Stimulated activated CD4-positive, alpha-beta T cell treated with anti-CD3 and anti-CD28 coated beads, Interleukin-4, amount 100 ng/mL, for 4 hours (primary cell): Measurements from ENCODE around the gene STOX2.

Experiments
- DNase-seq, 2 experiments: peaks; one replicate each; pipeline ENCODE4 v3.0.0-alpha.2; 2020

The STOX2 gene, protein sequence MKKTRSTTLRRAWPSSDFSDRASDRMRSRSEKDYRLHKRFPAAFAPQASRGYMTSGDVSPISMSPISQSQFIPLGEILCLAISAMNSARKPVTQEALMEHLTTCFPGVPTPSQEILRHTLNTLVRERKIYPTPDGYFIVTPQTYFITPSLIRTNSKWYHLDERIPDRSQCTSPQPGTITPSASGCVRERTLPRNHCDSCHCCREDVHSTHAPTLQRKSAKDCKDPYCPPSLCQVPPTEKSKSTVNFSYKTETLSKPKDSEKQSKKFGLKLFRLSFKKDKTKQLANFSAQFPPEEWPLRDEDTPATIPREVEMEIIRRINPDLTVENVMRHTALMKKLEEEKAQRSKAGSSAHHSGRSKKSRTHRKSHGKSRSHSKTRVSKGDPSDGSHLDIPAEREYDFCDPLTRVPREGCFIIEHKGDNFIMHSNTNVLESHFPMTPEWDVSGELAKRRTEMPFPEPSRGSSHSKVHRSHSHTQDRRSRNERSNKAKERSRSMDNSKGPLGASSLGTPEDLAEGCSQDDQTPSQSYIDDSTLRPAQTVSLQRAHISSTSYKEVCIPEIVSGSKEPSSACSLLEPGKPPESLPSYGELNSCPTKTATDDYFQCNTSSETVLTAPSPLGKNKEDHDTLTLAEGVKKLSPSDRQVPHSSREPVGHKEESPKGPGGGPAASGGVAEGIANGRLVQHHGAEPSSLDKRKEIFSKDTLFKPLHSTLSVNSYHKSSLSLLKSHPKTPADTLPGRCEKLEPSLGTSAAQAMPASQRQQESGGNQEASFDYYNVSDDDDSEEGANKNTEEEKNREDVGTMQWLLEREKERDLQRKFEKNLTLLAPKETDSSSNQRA (N-terminal part only)

DNA sequence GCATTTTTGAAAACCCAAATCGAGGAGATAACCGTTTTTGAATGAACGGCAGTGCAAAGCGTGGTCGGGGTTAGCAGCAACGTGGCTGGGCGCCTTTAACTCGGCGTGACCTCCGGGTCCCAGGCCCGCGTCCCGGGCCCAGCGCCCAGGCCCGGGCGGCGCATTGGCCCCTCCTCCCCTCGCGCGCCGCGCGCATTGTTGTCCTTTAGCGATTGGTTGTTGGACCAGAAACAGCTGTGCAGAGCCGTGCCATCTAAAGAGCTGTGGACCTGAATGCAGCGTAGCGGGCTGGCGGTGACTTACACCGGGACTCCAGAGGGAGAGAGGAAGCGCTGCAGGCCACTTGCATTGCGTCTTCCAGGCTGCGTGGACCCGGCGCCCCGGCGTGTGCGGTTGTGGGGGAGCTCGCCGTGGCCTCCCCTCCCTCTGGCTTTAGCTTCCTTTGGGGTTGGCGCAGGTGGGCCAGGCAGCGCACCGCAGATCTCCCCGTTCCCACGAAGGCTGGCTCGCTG lies at the start of gene STOX2:
TSS of gene STOX2 (plus strand) at position 227 of the 512 bp plus-strand sequence. CDS start 1,484 bp downstream, outside the sequence.
- no peak for DNase-seq

DNA sequence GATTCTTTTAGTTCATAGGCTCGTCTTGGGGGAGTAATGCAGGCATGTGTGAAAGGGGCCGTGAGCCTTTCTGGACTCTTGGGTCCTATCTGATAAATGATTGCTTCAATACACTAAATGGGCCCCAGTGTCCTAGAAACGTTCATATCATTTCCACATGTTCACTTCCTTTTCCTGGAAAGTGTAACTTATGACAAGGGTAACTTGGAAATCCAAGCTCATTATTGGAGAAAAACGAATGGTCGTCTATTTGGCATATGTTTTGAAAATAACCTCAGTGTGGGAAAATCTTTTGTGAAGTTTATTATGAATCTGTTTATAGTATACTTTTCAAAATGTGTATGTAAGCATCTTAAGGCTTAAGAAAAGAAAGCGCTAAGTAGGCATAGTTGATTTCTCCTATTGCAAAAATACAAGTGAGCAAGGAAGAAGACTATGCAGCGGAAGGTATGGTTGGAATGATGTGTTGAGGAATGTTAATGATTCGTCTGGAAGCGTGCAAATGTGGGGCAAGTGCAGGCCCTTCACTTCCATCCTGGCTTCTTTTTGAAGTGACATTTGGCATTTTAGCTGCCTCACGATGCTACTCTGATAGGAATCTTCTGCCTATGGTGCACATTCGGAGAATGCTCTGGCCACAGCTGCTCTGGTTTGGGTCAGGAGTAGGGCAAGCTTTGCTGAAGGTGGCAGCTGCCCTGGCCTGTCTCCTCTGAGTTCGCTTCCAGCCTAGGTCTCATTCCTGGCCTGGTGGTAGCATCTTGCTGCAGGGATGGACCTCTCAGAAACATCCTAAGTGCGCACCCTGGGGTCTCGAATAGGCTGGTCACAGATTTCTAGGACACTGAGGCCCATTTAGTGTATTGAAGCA lies 49.5 kb upstream of the STOX2 start:
- no peak for DNase-seq

DNA sequence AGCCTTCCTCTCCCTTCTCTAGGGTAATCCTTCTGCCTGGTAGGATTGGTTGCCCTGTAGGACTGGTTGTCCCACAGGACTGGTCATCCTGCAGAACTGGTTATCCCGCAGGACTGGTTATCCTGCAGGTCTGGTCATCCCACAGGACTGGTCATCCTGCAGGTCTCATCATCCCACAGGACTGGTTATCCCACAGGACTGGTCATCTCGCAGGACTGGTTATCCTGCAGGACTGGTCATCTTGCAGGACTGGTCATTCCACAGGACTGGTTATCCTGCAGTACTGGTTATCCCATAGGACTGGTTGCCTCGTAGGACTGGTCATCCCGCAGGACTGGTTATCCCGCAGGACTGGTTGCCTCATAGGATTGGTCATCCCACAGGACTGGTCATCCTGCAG lies 48.1 kb upstream of the STOX2 start:
- no peak for DNase-seq

DNA sequence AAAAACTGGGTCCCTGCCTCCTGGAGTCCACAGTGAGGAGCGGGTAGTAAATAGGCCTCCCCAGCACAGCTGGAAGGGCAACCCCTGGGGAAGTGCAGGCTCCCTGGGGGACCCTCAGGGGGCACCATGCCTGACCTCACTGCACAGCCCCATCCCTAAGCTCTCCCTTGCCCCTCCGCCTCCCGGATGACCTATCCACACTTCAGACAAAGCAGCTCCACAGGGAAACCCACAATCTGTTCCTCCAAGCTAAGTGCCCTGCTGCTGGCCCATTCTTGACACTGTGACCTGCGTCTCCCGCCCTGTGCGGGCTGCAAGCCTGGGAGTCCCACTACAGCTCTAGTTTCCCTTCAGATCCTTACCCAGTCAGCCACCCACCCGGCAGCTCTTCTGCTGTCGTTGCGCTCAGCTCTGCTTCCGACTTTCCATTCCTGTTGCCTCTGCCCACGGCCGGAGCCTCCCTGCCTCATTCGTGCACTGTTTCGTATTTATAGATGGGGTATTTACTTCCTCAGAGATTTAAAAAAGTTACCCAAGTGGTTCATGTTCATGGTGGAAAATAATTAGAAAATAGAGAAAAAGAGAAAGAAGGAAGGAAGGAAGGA lies 47.0 kb upstream of the STOX2 start:
- DNase-seq, result no peak

DNA sequence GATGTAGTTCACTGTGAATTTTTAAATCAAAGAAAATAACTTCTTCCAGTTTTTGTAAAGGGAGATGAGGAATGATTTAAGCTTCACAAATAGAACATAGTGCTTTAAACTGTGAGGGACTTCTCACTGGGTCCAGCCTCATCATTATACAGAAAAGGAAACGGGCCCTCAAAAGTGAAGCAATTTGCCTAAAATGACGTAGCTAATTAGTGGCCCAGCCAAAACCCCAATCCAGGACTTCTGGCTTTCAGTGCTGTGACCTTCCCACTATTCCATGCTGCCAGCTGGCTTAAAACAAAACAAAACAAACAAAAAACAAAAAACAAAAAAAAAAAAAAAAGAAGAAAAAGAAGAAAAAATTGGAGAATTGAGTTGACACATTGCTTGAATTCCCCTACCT lies 45.0 kb upstream of the STOX2 start:
- no peak for DNase-seq

DNA sequence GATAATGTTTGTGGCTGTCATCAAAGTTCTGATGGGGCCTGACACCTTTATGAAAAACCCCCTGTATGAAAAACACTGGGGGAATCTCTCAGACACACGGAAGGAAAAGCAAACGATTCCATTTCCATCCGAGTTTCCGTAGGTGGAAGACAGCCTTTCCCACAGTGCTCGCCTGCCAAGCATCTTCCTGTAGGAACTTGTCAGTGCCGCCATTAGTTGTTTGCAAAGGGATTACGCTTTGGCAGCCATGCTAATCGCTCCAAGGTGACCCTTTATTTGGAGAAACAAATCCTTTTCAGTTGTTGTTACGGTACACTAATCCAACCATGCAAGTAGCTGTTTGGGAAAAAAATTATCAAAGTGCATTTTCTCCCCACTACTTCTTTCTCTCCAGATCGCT lies 44.4 kb upstream of the STOX2 start:
- DNase-seq, result no peak

DNA sequence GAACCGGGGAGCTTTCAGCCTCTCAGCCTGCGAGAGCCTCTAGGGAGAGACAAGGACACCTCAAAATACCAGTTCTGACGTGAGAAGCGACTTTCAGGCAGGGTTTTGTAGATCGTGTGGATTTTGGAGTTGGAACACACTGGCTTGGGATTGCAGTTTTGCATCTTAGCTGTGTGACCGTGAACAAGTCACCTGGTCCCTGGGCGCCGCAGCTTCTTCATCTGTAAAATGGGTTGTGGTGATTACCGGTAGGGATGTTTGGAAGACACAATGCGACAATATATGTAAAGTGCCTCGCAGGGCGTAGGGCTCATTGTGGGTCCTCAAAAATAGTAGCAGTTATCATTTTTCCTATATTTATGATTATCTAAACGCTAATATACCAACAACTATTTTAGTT lies 43.7 kb upstream of the STOX2 start:
- no peak for DNase-seq

DNA sequence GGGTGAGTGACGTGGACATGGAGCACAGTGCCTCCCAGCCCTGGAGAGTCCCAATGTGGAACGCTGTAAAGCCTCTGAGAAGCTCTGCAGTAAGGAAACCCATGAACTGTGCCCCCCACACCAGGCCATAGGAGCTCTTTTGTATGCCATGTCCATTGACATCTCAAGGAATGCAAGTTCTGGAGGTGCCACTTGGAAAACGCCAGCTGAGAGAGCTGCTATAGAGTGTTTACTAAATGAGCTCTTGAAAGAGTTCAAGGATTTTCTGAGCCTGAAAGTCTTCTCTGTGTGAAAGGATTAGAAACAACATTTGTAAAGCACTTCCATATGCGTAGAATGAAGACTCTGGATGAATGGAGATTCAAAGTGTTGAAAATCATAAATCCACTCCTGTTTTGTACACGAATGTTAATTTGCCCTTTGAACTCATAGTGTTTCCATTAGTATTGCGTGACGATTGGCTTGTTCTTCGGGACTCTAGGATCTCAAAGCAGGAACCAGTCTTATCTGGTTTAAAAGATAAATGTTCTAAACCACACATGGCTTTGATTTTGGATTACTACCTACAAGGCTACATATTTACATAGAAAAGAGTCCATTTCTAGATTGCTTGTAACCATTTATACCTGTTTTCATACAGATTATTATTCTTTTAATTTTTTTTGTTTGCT lies 41.8 kb upstream of the STOX2 start:
- no peak for DNase-seq

DNA sequence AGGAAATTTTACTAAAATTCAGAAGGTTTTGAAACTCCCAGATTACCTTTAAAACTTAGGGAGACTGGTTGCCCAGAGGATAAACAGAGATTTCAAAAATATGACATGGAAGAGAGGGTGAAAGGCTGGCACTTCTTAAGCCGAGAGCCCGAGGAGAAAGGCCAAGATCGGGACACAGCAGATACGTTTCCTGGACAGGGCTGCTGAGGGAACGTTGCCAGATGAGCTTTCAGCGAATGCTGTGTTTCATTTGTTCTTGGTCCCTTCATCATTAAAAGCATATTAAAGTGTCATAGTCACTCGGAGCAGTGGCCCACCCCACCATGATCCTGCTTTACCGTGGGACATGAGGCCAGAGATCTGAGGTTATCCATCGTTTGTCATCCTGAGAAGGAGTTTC lies 37.9 kb upstream of the STOX2 start:
- no peak for DNase-seq

DNA sequence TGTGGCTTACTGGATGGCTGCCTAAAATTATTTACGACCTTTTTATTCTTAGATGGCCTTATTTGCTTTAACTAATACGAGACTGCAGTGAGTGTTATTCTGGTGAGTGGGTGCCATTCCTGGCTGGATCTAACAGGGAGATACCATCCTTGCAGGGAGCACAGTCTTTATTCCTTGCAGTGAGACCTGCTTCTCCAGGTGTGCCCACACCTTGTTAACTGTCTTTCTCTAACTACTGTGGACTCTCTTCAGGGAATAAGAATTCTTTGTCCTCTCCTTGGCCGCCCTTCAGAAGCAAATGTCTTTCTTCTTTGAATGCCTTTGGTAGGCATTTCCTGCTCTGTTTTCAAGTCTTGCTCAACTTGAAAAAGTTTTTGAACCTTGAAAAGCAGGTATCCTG lies 34.1 kb upstream of the STOX2 start:
- no peak for DNase-seq

DNA sequence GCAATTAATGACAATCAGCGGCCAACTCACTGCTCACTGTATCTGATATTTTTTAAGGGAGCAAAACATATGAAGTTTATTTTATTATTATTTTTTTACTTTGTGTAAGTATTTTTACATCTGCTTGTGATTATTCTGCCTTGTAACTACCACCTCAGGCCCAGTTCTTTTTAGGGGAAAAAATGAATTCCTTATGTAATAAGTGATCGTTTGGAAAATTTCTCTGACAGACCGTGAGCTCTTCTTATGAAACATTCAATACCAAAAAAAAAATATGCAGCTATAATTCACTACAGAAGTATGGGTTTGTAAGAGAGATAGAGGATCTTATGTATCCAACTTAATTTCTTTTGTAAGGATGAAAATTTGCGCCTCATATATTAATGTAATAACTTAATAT lies 33.5 kb upstream of the STOX2 start:
- DNase-seq, result no peak

DNA sequence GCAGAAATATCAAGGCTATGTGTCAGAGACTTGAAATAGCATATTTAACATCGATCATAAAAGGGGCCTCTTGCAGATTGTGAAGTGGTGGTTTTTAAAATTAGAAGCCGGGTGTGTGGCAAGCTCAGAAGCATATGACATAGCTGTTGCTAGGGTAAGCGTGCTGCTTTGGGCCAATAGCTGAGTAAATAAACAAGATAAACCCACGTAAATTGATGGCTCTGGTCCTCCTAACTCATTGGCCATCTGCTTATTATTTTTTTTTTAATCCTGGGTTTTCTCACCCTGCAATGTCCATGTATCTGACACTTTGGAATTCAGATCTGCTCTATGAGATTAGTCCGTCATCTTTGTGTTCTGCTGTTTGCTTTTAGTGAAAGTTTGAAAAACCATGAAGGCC lies 32.6 kb upstream of the STOX2 start:
- DNase-seq, result no peak

DNA sequence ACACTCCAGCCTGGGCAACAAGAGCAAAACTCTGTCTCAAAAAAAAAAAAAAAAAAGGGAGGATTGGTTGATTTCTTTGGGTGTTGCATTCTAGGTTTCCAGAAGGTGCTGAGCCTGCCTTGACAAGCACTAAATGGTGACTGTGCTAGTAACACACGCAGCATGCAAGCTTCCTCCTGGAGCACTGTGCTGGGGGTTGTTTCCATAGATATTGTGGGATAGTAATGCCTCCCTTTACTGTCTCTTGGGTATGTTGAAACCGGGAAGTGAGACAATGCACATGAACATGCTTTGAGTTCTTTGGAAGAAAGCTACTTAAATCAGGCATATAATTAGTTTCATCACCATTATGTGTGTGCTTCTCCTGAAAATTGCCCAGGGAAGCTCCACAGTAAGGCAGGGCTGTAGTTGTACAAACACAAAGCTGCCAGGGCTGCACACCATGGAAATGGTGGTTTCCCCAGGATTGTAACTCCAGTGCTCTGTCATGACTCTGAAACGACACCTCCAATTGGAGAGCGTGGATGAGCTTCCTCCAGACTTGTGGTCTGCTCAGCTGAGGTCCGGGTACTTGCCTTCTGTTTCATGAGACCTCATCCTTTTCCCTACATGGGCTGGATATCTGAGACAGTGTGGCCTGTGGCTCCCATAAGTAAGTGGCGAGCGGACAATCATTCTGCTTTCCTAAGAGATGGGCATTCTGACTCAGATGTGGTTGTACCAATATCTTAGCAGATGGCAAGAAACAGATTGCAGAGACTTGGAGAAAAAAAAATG lies 31.5 kb upstream of the STOX2 start:
- DNase-seq, result no peak

DNA sequence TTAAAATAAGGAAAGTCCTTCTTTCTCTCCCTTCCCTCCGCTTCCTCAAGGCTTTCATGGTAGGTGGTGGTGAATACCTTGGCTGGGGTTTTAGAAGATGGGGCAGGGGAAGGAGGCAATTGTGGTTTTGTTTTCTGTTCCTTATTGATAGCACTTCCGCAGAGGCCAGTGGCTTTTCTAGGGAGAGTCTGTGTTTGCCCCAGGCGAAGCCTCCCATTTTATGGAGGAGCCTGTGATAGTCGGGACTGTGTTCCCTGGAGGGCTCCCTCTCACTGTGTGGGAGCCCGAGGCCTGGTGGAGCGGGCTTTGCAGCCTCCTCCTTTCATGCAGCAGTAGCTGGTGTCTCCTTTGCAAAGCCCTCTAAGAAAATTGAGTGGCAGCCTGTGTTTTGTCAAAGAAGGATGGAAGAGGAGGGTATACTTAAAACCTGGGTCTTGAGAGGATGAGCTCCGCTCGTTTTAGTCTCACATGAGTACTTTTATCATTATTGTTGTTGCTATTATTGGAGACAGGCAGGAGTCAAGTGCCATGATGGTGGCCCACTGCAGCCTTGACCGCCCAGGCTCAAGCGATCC lies 29.8 kb upstream of the STOX2 start:
- DNase-seq, result no peak

DNA sequence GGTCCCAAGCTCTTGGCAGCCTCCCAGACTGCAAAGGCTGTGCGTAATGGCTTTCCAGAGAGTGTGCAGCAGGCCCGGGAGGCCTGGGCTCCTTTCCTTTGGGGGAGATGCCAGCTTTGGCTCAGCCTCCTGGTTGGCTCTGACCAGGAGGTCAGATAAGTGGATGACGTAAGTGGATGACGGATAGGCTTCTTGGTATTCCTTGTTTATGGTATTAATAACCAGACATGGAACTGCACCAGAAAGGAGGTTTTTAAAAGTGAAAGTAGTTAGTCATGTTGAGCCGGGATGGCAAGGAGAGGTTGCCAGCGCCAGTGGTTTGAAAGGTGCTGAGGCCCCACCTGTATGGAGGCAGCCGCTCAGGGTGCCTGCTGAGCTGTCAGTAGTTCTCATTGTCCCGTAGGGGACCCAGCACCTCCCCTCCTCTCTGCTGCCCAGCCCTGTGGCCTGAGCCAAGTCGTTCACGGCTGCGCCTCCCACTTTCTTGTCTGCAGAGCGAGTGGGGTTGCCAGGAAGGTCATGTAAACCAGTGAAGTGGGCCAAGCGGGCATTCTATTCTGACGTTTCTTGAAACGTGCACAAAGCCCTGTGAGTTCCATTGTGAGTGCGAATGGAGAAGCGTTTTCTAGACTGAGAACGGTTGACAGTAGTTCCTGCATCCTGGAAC lies 28.7 kb upstream of the STOX2 start:
- DNase-seq, result no peak

DNA sequence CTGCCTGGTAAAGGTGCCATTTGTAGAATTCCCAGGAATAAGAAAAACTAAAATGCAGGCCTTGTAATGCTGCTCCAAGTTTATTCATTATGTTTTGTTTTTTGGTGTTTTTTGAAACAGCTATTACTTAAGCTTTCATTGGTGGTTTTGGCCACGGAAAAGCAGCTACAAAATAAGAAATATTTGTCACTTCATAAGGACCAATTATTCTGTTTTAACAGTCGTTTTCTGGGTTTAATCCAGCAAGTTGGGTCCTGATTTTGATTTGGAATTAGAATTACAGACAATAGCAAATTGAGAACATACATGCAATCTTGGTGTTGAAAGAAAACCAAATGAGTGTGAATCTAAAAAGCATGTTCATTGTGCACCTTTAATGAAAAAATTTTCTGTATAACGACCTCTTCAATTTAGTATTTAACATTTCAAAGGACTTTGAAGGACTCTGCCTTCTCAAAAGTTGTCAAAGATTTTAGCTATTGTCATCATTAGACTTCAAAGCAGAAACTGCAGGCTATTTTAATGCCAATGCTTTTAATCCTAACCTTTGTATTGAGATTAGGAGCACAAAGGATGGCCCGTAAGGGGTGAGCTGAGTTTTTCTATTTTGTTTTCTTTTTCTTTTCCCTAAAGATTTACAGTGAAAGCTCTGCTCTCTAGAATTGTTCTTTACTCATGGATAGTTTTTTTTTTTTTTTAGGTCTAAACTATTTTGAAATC lies 26.7 kb upstream of the STOX2 start:
- no peak for DNase-seq

DNA sequence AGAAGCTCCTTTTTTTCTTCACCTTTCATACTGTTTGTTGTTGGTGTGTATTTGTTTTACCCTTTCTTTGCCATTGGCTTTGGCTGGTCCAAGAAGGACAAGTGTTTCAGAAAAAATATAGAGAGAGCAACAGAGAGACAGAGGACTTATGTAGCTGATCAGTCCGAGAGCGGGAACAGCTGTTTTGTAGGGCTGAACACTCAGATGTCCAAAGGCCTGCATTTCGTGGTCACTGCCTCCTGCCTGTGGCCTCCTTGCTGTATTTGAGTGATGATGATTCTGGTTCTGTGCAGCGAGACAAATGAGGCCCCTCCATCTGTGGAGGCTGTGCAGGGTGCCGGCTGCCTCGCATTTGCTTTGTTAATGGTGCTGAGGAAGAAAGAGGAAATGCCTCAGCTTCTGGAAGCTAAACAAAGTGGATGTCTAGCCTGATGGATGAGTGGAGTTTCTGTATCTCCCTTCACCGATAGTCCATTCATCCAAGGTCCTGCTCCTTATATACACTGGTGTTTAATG lies 19.8 kb upstream of the STOX2 start:
- no peak for DNase-seq

DNA sequence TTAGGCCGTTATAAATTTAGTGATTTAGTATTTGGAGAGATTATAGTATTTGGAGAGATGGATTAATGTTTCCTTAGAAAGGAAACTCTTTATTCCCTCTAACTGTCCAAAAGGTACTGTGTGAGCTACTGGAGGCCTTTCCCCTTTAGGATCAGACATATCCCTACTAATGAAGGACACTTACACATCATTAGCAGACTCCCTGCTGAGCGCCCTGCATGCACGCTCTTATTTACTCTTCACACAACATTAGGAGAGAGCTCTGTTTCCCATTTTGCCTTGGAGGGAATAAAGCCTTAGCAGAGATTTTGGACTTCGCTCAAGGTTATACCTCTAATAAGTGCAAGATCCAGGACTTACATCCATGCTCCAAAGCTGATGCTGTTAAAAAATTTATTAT lies 17.8 kb upstream of the STOX2 start:
- no peak for DNase-seq

DNA sequence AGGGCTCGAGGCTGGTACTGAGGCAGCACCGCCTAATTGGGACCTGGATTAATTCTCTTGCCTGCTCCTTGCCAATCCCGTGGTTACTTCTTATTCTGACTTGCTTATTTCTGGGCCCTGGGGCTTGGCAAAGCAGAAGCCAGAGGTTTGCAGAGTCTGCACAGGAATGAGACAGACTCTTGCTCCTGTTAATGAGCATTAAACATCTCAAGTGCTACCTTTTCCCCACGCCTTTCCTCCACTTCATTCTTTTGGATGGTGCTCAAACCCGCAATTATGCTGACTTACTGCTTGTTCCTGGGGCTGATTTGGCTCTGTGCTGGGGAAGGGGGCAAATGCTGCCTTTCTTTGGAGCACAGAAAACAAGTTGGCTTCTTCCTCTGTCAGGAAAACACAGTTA lies 16.5 kb upstream of the STOX2 start:
- no peak for DNase-seq
